Ishikawa (cell line): ENCODE results near the gene ADCY10.

Experiments
- CEBPB ChIP-seq: IDR thresholded peaks from 2 replicates; pipeline ENCODE4 v1.6.1; 2012
- CREB1 ChIP-seq: IDR thresholded peaks from 2 replicates; pipeline ENCODE4 v1.6.1; 2012; ENCODE audit warnings: low read depth
- EGR1 ChIP-seq: IDR thresholded peaks from 2 replicates; pipeline ENCODE4 v1.6.1; 2012
- EP300 ChIP-seq: IDR thresholded peaks from 2 replicates; pipeline ENCODE4 v1.6.1; 2012; ENCODE audit warnings: borderline replicate concordance
- FOXM1 ChIP-seq: IDR thresholded peaks from 2 replicates; pipeline ENCODE4 v1.6.1; 2012; ENCODE audit warnings: low read depth, borderline replicate concordance
- MAX ChIP-seq: IDR thresholded peaks from 2 replicates; pipeline ENCODE4 v1.6.1; 2012
- NFIC ChIP-seq: IDR thresholded peaks from 2 replicates; pipeline ENCODE4 v1.6.1; 2012
- RAD21 ChIP-seq: IDR thresholded peaks from 2 replicates; pipeline ENCODE4 v1.6.1; 2012; ENCODE audit warnings: low read depth
- REST ChIP-seq: IDR thresholded peaks from 2 replicates; pipeline ENCODE4 v1.6.1; 2012; ENCODE audit warnings: low read depth, mild to moderate bottlenecking
- TAF1 ChIP-seq: IDR thresholded peaks from 2 replicates; pipeline ENCODE4 v1.6.1; 2012; ENCODE audit warnings: low read depth, mild to moderate bottlenecking
- TCF12 ChIP-seq: IDR thresholded peaks from 2 replicates; pipeline ENCODE4 v1.6.1; 2012; ENCODE audit warnings: low read depth
- TEAD4 ChIP-seq: IDR thresholded peaks from 2 replicates; pipeline ENCODE4 v1.6.1; 2012
- USF1 ChIP-seq: IDR thresholded peaks from 2 replicates; pipeline ENCODE4 v1.6.1; 2012
- YY1 ChIP-seq: IDR thresholded peaks from 2 replicates; pipeline ENCODE4 v1.6.1; 2012; ENCODE audit warnings: low read depth
- ZBTB7A ChIP-seq: IDR thresholded peaks from 2 replicates; pipeline ENCODE4 v1.6.1; 2012; ENCODE audit warnings: low read depth

ADCY10 gene

GRCh38 chr1:167904652-167905130 is 9.2 kb downstream of the ADCY10 start:
- TF ChIP-seq MAX (no peak), EP300 (no peak)

GRCh38 chr1:167900907-167901306 is 13.0 kb downstream of the ADCY10 start:
- TF ChIP-seq TCF12 (no peak), TAF1 (no peak), ZBTB7A (no peak), FOXM1 (no peak), TEAD4 (no peak), EGR1 (no peak), USF1 (no peak), YY1 (no peak), RAD21 (no peak), CREB1 (no peak), NFIC (no peak), MAX (no peak), REST (no peak), CEBPB (no peak)

GRCh38 chr1:167899253-167899681 is 14.7 kb downstream of the ADCY10 start:
- TF ChIP-seq YY1 = no peak
- no peak for TF ChIP-seq CREB1
- TF ChIP-seq MAX = no peak
- no peak for TF ChIP-seq REST
- TF ChIP-seq RAD21 = no peak
- no peak for TF ChIP-seq TCF12
- no peak for TF ChIP-seq EP300
- no peak for TF ChIP-seq FOXM1
- TF ChIP-seq CEBPB = no peak
- no peak for TF ChIP-seq USF1
- TF ChIP-seq TEAD4 = no peak
- TF ChIP-seq EGR1 = no peak
- TF ChIP-seq TAF1 = no peak
- no peak for TF ChIP-seq ZBTB7A

- no peak for TF ChIP-seq TAF1
- no peak for TF ChIP-seq ZBTB7A
- no peak for TF ChIP-seq EGR1
- TF ChIP-seq CEBPB = no peak
- no peak for TF ChIP-seq RAD21
- no peak for TF ChIP-seq EP300
These were observed 15.2 kb downstream of the ADCY10 start for GRCh38 chr1:167898578-167899222.

GRCh38 chr1:167893798-167894197 is 20.1 kb downstream of the ADCY10 start:
- no peak for TF ChIP-seq TEAD4

GRCh38 chr1:167890400-167890799 is 23.5 kb downstream of the ADCY10 start:
- no peak for TF ChIP-seq ZBTB7A
- no peak for TF ChIP-seq REST
- no peak for TF ChIP-seq TAF1
- TF ChIP-seq YY1 = no peak
- no peak for TF ChIP-seq EGR1
